ENCODE data around the gene KDM4B.

Gene KDM4B

GRCh38 chr19:5196832-5197231 lies 227.9 kb downstream of the KDM4B start:
- no peak for DNase-seq
- no peak for ATAC-seq (ENCODE audit: insufficient read depth, low read depth)

GRCh38 chr19:5200844-5201243 lies 231.9 kb downstream of the KDM4B start:
- H2AFZ ChIP-seq (ENCODE audit: low read depth, low read length): no peak overlapping the region
- H3K9ac ChIP-seq (ENCODE audit: low read depth, low read length): no peak overlapping the region
- ATAC-seq (ENCODE audit: insufficient read depth, low read depth) (no peak), DNase-seq (no peak)
- TF ChIP-seq CTCF (IDR thresholded peaks at IDR 0.05; ENCODE audit: borderline replicate concordance, extremely low read depth, low read length, poor library complexity, severe bottlenecking) (no peak), EZH2 (IDR thresholded peaks at IDR 0.05; ENCODE audit: borderline replicate concordance, low read depth, low read length, severe bottlenecking) (no peak)
- H3K79me2 ChIP-seq (ENCODE audit: insufficient read depth, low read length): no peaks in the 10 kb centered on the region
- H3K36me3 ChIP-seq (ENCODE audit: insufficient read depth, low read length): no peaks in the 10 kb centered on the region
- H4K20me1 ChIP-seq (ENCODE audit: insufficient read depth, low read length): no peaks in the 10 kb centered on the region
- peaks cover 6% of the 10 kb centered on the region for H3K9me3 ChIP-seq (ENCODE audit: insufficient read depth, low read length, severe bottlenecking)
- H3K27ac ChIP-seq (ENCODE audit: low read length): no peak overlapping the region
- H3K27me3 ChIP-seq (ENCODE audit: insufficient read depth, low read length, poor library complexity): no peaks in the 10 kb centered on the region
- no peaks in the 10 kb centered on the region for H3K4me1 ChIP-seq (ENCODE audit: insufficient read depth, low read length)
- no peak overlapping the region for H3K4me3 ChIP-seq (ENCODE audit: low read depth in 1 of 2, low read length in 2 of 2)
- H3K4me2 ChIP-seq (ENCODE audit: insufficient read depth, low read length): no peak overlapping the region

More at GRCh38 chr19:5196832-5197231, 227.9 kb downstream of the KDM4B start:
- no peak overlapping the region for H3K4me2 ChIP-seq (ENCODE audit: insufficient read depth, low read length)
- H3K79me2 ChIP-seq (ENCODE audit: insufficient read depth, low read length): no peaks in the 10 kb centered on the region
- no peaks in the 10 kb centered on the region for H3K36me3 ChIP-seq (ENCODE audit: insufficient read depth, low read length)
- H3K27ac ChIP-seq (ENCODE audit: low read length): no peak overlapping the region
- no peaks in the 10 kb centered on the region for H3K27me3 ChIP-seq (ENCODE audit: insufficient read depth, low read length, poor library complexity)
- H2AFZ ChIP-seq (ENCODE audit: low read depth, low read length): no peak overlapping the region
- TF ChIP-seq CTCF (IDR thresholded peaks at IDR 0.05; ENCODE audit: borderline replicate concordance, extremely low read depth, low read length, poor library complexity, severe bottlenecking) (no peak), EZH2 (IDR thresholded peaks at IDR 0.05; ENCODE audit: borderline replicate concordance, low read depth, low read length, severe bottlenecking) (no peak)
- no peak overlapping the region for H3K9ac ChIP-seq (ENCODE audit: low read depth, low read length)
- no peak overlapping the region for H3K4me3 ChIP-seq (ENCODE audit: low read depth in 1 of 2, low read length in 2 of 2)
- no peaks in the 10 kb centered on the region for H4K20me1 ChIP-seq (ENCODE audit: insufficient read depth, low read length)
- H3K4me1 ChIP-seq (ENCODE audit: insufficient read depth, low read length): no peaks in the 10 kb centered on the region
- H3K9me3 ChIP-seq (ENCODE audit: insufficient read depth, low read length, severe bottlenecking): peaks cover 6% of the 10 kb centered on the region

- H4K20me1 ChIP-seq (ENCODE audit: insufficient read depth, low read length): no peaks in the 10 kb centered on the region
- H3K36me3 ChIP-seq (ENCODE audit: insufficient read depth, low read length): no peaks in the 10 kb centered on the region
- no peak overlapping the region for H2AFZ ChIP-seq (ENCODE audit: low read depth, low read length)
- H3K27ac ChIP-seq (ENCODE audit: low read length): no peak overlapping the region
- peaks cover 6% of the 10 kb centered on the region for H3K9me3 ChIP-seq (ENCODE audit: insufficient read depth, low read length, severe bottlenecking)
- no peaks in the 10 kb centered on the region for H3K4me1 ChIP-seq (ENCODE audit: insufficient read depth, low read length)
- no peaks in the 10 kb centered on the region for H3K79me2 ChIP-seq (ENCODE audit: insufficient read depth, low read length)
- H3K4me2 ChIP-seq (ENCODE audit: insufficient read depth, low read length): no peak overlapping the region
- no peak for ATAC-seq (ENCODE audit: insufficient read depth, low read depth)
- H3K4me3 ChIP-seq (ENCODE audit: low read depth in 1 of 2, low read length in 2 of 2): no peak overlapping the region
- no peak for DNase-seq
- TF ChIP-seq EZH2 (IDR thresholded peaks at IDR 0.05; ENCODE audit: borderline replicate concordance, low read depth, low read length, severe bottlenecking) (no peak), CTCF (IDR thresholded peaks at IDR 0.05; ENCODE audit: borderline replicate concordance, extremely low read depth, low read length, poor library complexity, severe bottlenecking) (no peak)
- no peak overlapping the region for H3K9ac ChIP-seq (ENCODE audit: low read depth, low read length)
- no peaks in the 10 kb centered on the region for H3K27me3 ChIP-seq (ENCODE audit: insufficient read depth, low read length, poor library complexity)
These were observed 233.6 kb downstream of the KDM4B start for GRCh38 chr19:5202553-5202952.

Data from DND-41 (cell line).